Activated gamma-delta T cell (primary cell): ENCODE data around the gene SLC9A8.

Experiments used
- DNase-seq: peaks from one replicate; lab custom pipeline; 2025; lab: John Stamatoyannopoulos, UW

The SLC9A8 gene

DNA sequence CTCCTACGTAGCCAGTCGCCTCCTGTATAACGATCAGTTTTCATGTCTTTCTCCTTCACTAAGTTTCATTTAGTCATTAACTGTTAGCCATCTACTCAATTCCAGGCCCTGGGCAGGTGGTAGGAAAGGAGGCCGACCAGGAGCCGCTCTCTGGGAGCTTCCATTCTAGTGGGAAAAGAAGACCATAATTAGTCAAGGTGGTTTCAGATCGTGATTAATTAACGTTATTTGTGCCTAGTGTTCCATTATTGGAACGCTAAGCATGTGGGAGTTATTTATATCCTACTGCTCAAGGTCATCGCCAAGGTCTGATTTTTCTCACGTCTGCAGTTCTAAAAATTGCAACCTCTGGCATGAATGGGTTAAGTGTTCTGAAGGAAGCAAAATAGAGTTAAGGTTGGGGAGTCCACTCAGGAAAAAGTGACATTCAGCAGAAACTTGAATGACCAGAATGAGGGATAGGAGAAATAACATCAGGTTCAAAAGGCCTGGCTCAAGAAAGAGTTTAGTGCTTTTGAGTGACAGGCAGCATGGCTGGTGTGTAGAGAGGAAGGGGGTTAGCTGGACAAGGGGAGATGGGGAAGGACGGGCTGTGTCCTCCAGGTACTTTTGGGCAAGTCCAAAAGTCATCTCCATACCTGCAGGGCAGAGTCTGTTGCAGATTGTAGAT is 812 bp downstream of the SLC9A8 start:
- DNase-seq = no peak

DNA sequence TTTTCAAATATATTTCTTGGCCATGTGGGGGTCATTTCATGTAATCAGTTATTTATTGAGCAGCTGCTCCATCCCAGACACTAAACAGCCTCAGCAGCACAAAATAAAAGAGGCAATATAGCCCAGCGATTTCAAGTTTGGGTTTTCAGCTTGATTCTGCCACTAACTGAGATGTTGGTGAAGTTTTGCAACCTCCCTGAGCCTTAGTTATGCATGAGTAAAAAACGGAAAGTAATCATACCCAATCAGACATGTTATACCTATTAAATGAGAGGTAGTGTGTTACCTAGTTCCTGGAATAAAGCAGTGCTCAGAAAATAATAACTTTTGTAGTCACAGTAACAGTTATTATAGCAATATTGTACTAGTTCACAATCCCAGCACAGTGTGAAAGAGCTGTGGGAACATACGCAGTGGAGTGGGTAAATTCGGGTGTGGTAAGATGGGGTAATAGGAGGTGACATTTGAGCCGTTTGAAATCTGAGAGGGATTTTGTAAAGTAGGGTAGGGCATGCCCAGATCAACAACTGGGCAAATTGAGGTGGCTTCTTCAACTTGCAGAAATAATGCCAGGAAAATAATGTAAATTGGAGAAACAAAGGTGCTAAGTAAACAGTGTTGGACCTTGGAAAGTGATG is 1.5 kb downstream of the SLC9A8 start:
- DNase-seq = no peak

DNA sequence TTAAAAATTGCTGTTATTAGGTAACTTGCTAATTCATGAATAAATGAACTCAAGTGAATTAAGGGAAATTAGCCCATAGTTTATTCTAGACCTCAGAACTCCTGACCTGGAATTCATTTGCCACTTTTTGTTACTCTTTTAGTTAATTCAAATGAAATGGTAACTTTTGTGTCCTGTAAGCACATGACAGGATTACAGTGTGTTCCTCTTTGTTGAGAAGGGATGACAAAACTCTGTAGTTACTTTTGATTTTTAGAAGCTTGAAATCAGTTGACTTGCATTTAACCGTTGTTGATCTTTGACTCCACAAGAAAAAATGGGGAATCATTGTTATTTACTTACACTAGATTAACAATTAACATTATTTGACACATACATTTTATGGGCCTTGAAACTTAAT is 6.2 kb downstream of the SLC9A8 start:
- no peak for DNase-seq

DNA sequence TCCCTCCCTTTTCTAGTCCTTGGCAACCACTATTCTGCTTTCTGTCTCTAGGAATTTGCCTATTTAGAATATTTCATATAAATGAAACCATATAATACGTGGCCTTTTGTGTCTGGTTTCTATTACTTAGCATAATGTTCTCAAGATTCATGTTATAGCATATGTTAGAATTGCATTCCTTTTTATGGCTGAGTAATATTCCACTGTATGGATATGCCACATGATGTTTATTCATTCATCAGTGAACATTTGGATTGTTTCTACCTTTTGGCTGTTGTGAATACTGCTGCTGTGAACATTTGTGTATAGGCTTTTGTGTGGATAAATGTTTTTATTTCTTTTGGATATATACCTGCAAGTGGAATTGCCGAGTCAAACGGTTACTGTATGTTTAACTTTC is 7.1 kb downstream of the SLC9A8 start:
- DNase-seq = no peak

DNA sequence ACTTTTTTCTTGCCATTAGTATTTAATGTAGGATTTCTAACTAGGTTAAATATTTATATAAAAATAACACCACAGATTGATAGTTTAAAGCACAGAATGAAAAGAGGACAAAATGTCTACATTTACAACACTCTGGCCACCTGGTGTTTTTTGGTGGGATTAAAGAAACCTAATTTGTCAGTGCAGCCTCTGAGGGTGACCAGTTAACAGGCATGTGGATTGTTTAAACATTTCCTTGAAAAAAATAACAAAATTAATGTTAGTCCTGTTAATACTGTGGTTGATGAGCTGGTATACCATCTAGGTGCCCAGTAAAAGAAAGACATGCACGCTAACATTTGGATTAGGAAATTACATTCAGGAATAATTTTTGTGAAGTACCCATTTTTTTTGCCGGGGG is 8.8 kb downstream of the SLC9A8 start:
- DNase-seq = no peak

DNA sequence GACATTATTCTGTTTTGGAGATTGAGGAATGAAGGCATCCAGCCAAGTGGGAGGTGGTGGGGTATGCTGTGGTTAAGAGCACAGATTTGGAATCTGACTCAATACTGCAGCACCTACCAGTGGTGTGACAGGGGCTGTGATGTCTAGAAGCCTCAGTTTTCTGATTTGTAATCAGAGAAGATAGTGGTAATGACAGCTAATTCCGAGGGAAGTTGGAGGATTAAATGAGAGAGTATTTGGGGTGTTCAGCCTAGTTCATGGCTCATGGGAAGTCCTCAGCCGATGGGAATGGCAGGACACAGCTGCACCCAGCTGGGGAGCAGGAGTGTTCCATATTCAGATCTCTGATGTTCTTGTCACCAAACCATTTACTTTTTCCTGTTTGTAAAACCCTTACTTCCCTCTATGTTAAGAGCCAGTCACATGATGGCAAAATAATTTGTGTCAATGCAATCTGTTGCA is 9.3 kb downstream of the SLC9A8 start:
- no peak for DNase-seq

DNA sequence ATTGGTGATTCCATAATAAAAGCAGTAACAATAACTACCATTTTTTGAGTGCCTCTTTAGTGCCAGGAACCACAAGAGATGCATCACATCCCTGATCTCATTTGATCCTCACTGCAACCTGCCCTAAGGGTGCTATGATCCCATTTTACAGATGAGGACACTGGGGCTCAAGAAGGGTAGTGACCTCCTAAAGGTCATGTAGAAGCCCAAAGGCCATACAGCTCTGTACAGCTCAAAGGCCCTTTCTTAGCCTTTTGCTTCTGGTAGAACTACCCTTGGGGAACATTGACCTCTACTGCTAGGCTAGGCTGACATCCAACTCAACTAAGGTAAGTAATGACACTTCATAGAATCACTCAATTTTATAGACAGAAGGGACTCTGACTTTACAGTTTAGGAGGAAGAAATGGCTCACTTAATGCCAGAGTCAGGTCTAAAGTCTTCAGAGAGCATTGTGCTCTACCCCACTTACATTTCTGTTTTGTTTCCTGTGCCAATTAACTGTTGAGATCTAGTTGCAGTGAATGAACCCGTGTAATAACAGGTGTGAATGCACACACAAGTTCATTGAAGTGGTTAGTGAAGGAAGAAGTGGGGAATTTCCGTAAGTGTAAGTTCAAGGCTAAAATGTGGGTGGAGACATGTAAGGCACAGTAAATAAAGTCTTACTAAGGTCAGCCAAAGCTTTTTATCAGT is 10.7 kb downstream of the SLC9A8 start:
- DNase-seq = no peak

DNA sequence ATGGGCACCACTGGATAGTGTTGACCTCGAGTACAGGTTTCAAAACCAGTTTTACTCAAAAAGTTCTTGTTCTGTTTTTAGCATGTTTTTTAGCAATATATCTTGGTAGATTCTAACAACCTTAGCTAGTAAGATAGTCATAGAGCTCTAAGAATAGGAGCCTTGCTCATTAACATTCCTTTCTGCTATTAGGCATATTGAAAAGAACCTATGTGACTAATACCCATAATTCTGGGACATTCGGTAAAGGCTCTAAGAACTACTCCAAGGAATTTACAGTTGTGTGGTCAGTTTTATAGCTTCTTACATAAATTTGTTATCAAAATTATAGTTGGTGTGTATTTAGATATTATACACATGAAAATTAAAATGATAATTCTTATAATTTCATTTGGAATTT is 11.6 kb downstream of the SLC9A8 start:
- DNase-seq = no peak

DNA sequence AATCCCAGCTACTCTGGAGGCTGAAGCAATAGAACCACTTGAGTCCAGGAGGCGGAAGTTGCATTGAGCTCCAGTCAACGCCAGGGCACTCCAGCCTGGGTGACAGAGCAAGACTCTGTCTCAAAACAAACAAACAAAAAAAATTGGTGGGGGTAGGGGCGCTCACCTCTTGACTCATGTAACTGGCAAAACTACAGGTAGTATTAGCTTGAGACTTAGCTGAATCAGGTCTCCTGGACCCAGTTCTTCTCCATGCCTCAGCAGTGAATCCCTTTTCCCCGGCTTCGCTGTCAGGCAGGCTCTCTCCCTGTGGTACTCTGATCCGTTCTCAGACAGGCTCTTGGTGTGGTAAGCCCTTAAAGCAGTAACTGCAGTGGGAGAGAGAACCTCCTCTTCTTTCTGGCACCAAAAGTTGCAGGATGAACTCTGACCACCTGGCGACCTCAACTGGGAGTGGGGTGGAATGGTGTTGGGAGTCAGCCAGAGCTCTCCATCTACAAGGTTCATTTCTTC is 12.9 kb downstream of the SLC9A8 start:
- DNase-seq = no peak

DNA sequence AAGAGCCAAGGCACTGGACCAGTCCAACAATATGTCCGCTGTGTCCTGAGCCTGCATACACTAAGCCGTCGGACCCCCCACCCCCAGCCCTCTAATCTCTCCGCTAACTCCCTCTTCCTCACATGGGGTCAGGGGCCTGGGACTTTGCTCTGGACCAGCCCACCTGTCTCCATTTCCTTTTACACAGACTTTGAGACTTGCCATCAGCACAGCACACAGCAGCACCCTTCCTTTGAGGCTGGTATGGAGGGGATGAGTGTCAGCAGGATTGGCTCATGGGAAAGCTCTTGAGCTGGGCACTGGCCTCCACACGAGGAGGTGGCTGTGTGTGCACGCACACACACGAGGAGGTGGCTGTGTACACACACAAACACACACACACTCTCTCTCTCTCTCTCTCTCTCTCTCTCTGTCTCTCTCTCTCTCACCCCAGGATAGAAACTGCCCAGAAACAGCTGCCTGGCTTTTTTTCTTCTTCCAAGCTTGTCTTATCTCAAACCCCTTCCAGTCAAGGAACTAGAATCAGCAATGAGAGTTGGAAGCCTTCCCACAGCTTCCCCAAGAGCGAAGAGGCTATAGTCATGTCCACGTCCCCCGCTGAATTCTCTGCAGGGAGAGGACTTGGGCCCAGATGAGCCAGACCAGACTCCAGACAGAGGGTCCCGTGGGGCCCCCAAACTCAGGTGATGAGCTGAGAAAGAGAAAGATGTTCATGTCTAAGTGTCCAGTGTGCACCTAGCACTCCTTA is 18.6 kb downstream of the SLC9A8 start:
- DNase-seq = no peak

DNA sequence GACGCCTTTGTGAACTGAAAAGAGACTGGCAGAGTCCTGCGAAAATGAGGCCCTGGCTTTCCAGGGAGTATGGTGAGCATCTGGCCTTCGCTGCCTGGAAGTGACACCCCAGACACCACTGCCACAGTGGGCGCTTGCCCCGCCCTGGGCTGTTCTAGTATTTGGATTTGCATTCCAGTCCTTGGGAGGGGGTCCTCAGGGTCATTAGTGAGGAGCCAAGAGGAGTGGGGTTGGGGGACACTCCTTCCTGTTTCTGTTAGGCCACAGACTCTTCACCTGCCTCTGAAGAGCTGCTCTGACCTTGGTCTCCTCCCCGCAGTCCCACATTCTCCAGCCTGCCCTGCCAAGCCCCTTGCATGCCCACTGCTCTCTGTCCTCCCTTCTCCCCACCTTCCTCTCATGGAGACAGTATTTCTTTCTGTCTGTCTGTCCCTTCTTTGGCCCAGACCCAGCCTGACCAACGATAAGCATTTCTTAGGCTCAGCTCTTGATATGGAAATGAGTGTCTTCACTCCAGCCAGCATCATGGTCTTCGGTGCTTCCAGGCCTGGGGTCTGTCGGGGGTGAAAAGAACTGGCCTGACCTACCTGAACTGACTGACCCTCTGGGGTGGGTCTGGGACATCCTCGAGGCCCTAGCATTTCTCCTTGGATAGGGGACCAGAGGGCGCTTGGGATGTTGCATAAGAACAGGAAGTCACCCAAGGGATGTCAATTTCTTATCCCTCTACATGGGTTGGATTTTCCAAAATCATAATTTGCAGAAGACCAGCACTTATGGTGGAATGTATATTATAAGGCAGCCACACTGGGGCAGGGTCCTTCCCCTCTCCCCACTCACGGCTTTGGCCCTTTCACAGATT is 19.4 kb downstream of the SLC9A8 start:
- no peak for DNase-seq

DNA sequence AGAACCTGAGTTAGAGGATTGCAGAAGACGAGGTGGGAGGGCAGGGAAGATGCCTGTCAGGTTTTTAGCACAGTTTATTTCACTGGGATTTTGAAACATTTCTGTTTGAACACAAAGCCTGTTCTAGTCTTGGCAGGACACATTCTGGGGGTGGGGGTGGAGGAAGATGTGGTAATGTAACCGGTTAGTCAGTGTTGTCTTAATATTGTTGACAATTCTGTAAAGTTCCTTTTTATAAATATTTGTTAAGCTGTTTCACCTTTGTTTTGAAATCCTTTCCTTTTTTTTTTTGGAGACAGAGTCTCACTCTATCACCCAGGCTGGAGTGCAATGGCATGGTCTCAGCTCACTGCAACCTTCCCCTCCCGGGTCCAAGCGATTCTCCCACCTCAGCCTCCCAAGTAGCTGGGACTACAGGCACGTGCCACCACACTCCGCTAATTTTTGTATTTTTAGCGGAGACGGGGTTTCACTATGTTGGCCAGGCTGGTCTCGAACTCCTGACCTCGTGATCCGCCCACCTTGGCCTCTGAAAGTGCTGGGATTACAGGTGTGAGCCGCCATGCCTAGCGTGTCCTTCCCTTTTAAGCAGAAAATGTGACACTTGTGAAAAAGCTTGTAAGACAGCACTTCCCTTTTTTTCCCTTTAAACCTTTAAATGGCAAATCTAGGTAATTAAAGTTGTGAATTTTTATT is 20.2 kb downstream of the SLC9A8 start:
- DNase-seq = no peak

DNA sequence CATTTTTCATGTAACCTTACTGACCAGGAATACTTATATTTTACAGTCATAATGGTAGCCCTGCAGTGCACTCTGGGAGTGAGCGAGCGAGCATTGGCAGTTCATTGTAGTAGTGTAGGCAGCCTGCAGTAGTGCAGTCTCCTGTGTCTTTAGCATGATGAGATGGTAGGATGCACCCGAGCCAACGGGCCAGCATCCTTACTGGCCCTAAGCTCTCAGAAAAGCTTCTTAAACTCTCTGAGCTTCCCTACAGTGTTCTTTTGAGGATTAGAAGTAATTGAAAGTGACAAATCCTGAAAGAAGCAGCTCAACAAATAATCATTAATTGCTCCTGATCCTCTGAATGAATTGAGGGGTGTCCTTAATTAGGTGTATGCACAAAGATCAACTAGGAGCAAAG is 20.9 kb downstream of the SLC9A8 start:
- DNase-seq = no peak

DNA sequence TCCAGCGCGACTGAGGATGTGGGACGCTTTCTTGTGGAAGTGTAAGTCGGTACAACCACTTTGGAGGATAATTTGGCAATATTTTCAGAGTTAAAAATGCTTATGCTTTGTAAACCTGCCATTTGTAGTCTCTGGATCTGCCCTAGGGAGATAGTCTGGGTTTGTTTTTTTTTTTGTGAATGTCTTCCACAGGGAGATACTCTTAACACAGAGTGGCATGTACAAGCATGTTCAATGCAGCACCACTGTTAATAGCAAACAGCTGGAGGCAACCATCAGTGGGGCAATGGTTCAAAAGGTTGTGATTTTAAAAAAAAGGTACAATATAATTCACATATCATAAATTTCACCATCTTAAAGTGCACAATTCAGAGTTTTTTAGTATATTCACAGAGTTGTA is 22.4 kb downstream of the SLC9A8 start:
- DNase-seq = no peak

DNA sequence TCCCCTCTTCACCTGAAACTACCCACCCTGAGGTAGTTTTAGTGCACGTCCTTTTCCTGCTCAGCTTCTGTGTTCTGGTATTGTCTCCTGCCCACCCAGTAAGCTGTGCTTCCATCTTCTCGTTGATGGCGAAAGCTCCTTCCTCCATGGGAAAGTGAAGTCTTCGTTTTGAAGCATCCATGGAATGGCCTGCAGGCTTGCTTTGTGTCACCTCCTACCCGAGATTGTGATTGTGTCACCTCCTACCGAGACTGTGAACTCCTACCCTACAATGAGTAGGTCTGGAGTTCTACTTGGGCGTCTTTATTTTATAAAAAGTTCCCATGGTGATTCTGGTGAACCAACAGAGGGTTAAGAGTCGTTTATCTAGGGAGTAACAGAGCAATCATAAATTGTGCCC is 25.9 kb downstream of the SLC9A8 start:
- no peak for DNase-seq

DNA sequence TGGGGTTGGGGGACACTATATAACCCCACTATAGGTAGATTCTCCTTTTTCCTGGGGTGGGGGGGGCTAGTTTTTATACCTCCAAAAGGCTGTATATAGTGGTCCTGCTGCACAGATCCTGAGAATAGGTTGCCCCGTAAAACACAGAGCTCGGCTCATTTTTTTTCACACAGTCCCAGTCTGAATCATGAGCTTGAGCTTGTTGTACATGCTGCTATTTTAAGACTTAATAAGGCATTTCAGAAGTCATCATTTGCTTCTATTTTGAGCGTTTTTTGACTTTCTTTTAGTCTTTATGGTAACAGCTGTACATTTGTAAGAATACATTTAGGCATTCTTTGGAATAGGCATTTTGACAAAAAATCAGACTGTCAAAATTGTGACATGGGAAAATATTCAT is 30.5 kb downstream of the SLC9A8 start:
- DNase-seq = no peak

DNA sequence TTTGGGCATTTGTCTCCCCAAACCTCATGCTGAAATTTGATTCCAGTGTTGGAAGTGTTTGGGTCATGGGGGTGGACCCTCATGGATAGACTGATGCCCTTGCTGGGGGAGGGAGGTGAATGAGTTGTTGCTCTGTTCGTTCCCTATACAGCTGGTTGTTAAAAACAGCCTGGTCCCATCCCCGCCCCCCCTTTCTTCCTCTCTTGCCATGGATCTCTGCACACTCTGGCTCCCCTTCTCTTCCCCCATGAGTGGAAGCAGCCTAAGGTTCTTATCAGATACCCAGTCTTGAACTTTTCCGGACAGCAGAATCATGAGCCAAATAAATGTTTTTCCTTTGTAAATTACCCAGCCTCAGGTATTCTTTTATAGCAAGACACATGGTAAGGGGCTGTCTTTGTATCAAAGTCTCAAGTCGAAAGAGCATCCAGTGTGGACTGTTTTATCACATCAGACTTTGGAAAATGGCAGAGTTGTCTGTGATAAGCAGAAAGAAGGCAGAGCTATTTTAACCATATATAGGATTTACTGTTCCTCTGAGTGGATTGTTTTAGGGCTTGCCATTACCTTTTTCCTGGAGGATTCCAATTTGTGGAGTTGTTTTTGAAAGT is 31.2 kb downstream of the SLC9A8 start:
- DNase-seq = no peak

DNA sequence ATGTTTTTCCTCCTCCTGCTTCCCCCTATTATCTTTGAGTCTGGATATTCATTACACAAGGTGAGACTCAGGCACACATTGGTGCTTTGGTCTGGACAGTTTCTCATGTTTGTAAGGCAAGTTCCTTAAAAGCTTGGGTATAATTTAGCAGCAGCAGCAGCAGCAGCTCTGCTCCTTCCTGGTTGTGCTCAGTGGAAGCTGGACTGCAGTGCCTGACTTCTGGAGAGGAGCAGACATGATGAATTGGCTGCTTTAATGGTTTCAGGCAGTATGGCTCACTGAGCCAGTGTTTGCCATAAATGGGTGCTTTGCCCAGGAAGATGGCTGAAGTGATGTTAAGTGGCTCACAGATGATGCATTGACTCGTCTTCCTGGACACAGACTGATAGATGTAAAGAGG is 32.4 kb downstream of the SLC9A8 start:
- DNase-seq = no peak

DNA sequence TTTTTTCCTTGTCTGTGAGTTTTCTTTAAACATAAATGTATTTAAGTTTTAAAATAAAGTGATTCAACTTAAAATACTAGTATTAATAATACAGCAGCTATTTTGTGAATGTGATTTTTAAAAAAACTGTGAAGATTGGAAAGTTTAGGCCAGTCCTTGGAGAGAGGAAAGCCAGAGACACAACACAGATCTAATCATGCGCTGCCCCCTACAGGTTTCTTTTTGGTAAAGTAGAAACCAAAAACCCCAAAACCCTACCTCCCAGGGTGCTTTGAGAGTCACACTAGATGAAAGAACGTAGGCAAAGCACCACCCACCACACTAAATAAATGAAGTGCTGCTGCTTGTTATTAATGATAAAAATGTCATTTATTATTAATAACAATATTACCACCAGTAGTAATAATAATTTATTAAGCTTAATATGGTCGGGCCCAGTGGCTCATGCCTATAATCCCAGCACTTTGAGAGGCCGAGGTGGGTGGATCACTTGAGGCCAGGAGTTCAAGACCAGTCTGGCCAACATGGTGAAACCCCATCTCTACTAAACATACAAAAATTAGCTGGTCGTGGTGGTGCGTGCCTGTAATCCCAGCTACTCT is 33.7 kb downstream of the SLC9A8 start:
- no peak for DNase-seq
